Measurements from ENCODE around the gene UBXN2A.
A peak's percentile ranks its signal among the peaks of the same experiment; 100 is the strongest.

The UBXN2A gene

GRCh38 chr2:24047703-24048033 is 107.4 kb downstream of the UBXN2A start:
- DNase-seq = no peak

- no peak for DNase-seq
Observed at GRCh38 chr2:24048769-24049484, 108.7 kb downstream of the UBXN2A start.

GRCh38 chr2:24049485-24050021 is 109.3 kb downstream of the UBXN2A start, which contains the start of gene FKBP1B:
TSS of gene FKBP1B (plus strand) at chr2:24049741. CDS start at chr2:24049850, 109 bp downstream.
- peak; percentile 68 for DNase-seq

GRCh38 chr2:24050041-24050979 is 110.0 kb downstream of the UBXN2A start:
- no peak for DNase-seq

GRCh38 chr2:24051833-24052232 is 111.6 kb downstream of the UBXN2A start:
- no peak for DNase-seq

- no peak for DNase-seq
Observed at GRCh38 chr2:24052951-24053350, 112.7 kb downstream of the UBXN2A start.

Data from CD4-positive, alpha-beta T cell treated with Interleukin-10 for 1 hour (primary cell).